Activated naive CD8-positive, alpha-beta T cell treated with anti-CD3 and anti-CD28 coated beads, Interleukin-2, amount 50 U/mL, for 24 hours (primary cell): ENCODE data around the gene IL6R.
"Not testable (repeated sequence)": the region's sequence is repeated elsewhere in the genome, so short reads cannot be mapped to it uniquely, and the experiment has no call there.

Experiments used
- ATAC-seq: fragments of 150-1000 bp; cut with Tn5 transposase; one replicate; pipeline ENCODE4 v1.10.0; 2021
- DNase-seq: peaks from one replicate; pipeline ENCODE4 v3.0.0; 2021
- H3K27ac Mint-ChIP-seq: one replicate; pipeline ENCODE4 v1.8.0; 2021; ENCODE audit warnings: mild to moderate bottlenecking, mixed read lengths
- H3K27me3 Mint-ChIP-seq: one replicate; pipeline ENCODE4 v1.8.0; 2021; ENCODE audit warnings: mixed read lengths
- H3K36me3 Mint-ChIP-seq: one replicate; pipeline ENCODE4 v1.8.0; 2021; ENCODE audit warnings: low read depth, mixed read lengths
- H3K4me1 Mint-ChIP-seq: one replicate; pipeline ENCODE4 v1.8.0; 2021; ENCODE audit warnings: mixed read lengths
- H3K4me3 Mint-ChIP-seq: one replicate; pipeline ENCODE4 v1.8.0; 2021; ENCODE audit warnings: mild to moderate bottlenecking, moderate library complexity, mixed read lengths
- H3K9me3 Mint-ChIP-seq: one replicate; pipeline ENCODE4 v1.8.0; 2021; ENCODE audit warnings: mixed read lengths

IL6R gene

GRCh38 chr1:154416471-154417337 is 11.6 kb downstream of the IL6R start:
- Mint-ChIP-seq H3K4me3 (no peak overlapping the region), H3K4me1 (peaks cover 53% of the 10 kb centered on the region), H3K9me3 (no peaks in the 10 kb centered on the region), H3K27me3 (no peaks in the 10 kb centered on the region), H3K27ac (no peak overlapping the region), H3K36me3 (no peaks in the 10 kb centered on the region)
- DNase-seq, result no peak
- ATAC-seq, result no peak

- Mint-ChIP-seq H3K36me3 (no peaks in the 10 kb centered on the region), H3K27ac (no peak overlapping the region), H3K4me1 (peaks cover 56% of the 10 kb centered on the region), H3K27me3 (no peaks in the 10 kb centered on the region), H3K9me3 (no peaks in the 10 kb centered on the region), H3K4me3 (no peak overlapping the region)
- DNase-seq (no peak), ATAC-seq (no peak)
Measured at GRCh38 chr1:154417338-154417608, 12.1 kb downstream of the IL6R start.

- Mint-ChIP-seq H3K4me3 (no peak overlapping the region), H3K4me1 (peaks cover 64% of the 10 kb centered on the region), H3K27me3 (no peaks in the 10 kb centered on the region), H3K27ac (peak overlapping the region; percentile 59), H3K9me3 (no peaks in the 10 kb centered on the region), H3K36me3 (no peaks in the 10 kb centered on the region)
- ATAC-seq (peak; percentile 16), DNase-seq (no peak)
Measured at GRCh38 chr1:154418062-154418921, 13.1 kb downstream of the IL6R start.

GRCh38 chr1:154418923-154419619 is 13.9 kb downstream of the IL6R start:
- peak overlapping the region; percentile 14 for H3K4me3 Mint-ChIP-seq
- H3K27ac Mint-ChIP-seq, result peak overlapping the region; percentile 76
- DNase-seq (no peak), ATAC-seq (no peak)
- H3K9me3 Mint-ChIP-seq, result no peaks in the 10 kb centered on the region
- no peaks in the 10 kb centered on the region for H3K27me3 Mint-ChIP-seq
- H3K4me1 Mint-ChIP-seq, result peaks cover 66% of the 10 kb centered on the region
- H3K36me3 Mint-ChIP-seq, result no peaks in the 10 kb centered on the region

- DNase-seq (peak; percentile 57), ATAC-seq (peak; percentile 83)
- H3K4me3 Mint-ChIP-seq, result peak overlapping the region; percentile 14
- H3K27me3 Mint-ChIP-seq, result no peaks in the 10 kb centered on the region
- H3K4me1 Mint-ChIP-seq, result peaks cover 66% of the 10 kb centered on the region
- H3K36me3 Mint-ChIP-seq, result no peaks in the 10 kb centered on the region
- no peaks in the 10 kb centered on the region for H3K9me3 Mint-ChIP-seq
- peak overlapping the region; percentile 76 for H3K27ac Mint-ChIP-seq
Measured at GRCh38 chr1:154419620-154420571, 14.8 kb downstream of the IL6R start.

GRCh38 chr1:154420961-154421924 is 16.1 kb downstream of the IL6R start:
- DNase-seq (no peak), ATAC-seq (no peak)
- Mint-ChIP-seq H3K9me3 (no peaks in the 10 kb centered on the region), H3K4me1 (peaks cover 66% of the 10 kb centered on the region), H3K27me3 (no peaks in the 10 kb centered on the region), H3K36me3 (no peaks in the 10 kb centered on the region), H3K4me3 (no peak overlapping the region), H3K27ac (no peak overlapping the region)

- not testable (repeated sequence) for H3K27ac Mint-ChIP-seq, H3K27me3 Mint-ChIP-seq, ATAC-seq, H3K9me3 Mint-ChIP-seq, H3K36me3 Mint-ChIP-seq, H3K4me3 Mint-ChIP-seq, DNase-seq
- peaks cover 59% of the 10 kb centered on the region for H3K4me1 Mint-ChIP-seq
Measured at GRCh38 chr1:154422049-154422448, 16.9 kb downstream of the IL6R start.

- DNase-seq (no peak), ATAC-seq (no peak)
- H3K9me3 Mint-ChIP-seq, result no peaks in the 10 kb centered on the region
- no peaks in the 10 kb centered on the region for H3K36me3 Mint-ChIP-seq
- no peak overlapping the region for H3K4me3 Mint-ChIP-seq
- no peak overlapping the region for H3K27ac Mint-ChIP-seq
- H3K27me3 Mint-ChIP-seq, result no peaks in the 10 kb centered on the region
- peaks cover 57% of the 10 kb centered on the region for H3K4me1 Mint-ChIP-seq
Measured at GRCh38 chr1:154422521-154422920, 17.4 kb downstream of the IL6R start.

GRCh38 chr1:154423304-154423987 is 18.3 kb downstream of the IL6R start:
- peak; percentile 55 for ATAC-seq

GRCh38 chr1:154423988-154424326 is 18.8 kb downstream of the IL6R start:
- H3K27me3 Mint-ChIP-seq, result no peaks in the 10 kb centered on the region
- peaks cover 46% of the 10 kb centered on the region for H3K4me1 Mint-ChIP-seq
- ATAC-seq, result no peak
- no peak for DNase-seq
- H3K27ac Mint-ChIP-seq, result no peak overlapping the region
- H3K4me3 Mint-ChIP-seq, result no peak overlapping the region
- H3K9me3 Mint-ChIP-seq, result no peaks in the 10 kb centered on the region
- H3K36me3 Mint-ChIP-seq, result no peaks in the 10 kb centered on the region

More at GRCh38 chr1:154423304-154423987, 18.3 kb downstream of the IL6R start:
- H3K27ac Mint-ChIP-seq, result no peak overlapping the region
- no peaks in the 10 kb centered on the region for H3K36me3 Mint-ChIP-seq
- no peak overlapping the region for H3K4me3 Mint-ChIP-seq
- no peaks in the 10 kb centered on the region for H3K9me3 Mint-ChIP-seq
- H3K27me3 Mint-ChIP-seq, result no peaks in the 10 kb centered on the region
- no peak for DNase-seq
- peaks cover 51% of the 10 kb centered on the region for H3K4me1 Mint-ChIP-seq

GRCh38 chr1:154425172-154425571 is 20.0 kb downstream of the IL6R start:
- Mint-ChIP-seq H3K27ac (no peak overlapping the region), H3K4me1 (peaks cover 33% of the 10 kb centered on the region), H3K27me3 (no peaks in the 10 kb centered on the region), H3K9me3 (no peaks in the 10 kb centered on the region), H3K36me3 (no peaks in the 10 kb centered on the region), H3K4me3 (no peak overlapping the region)
- ATAC-seq (no peak), DNase-seq (no peak)

- peaks cover 36% of the 10 kb centered on the region for H3K4me1 Mint-ChIP-seq
- no peaks in the 10 kb centered on the region for H3K36me3 Mint-ChIP-seq
- H3K4me3 Mint-ChIP-seq, result no peak overlapping the region
Measured at GRCh38 chr1:154427173-154428139, 22.3 kb downstream of the IL6R start.

More at GRCh38 chr1:154427173-154428139, 22.3 kb downstream of the IL6R start:
- ATAC-seq, result no peak
- no peaks in the 10 kb centered on the region for H3K27me3 Mint-ChIP-seq
- no peak overlapping the region for H3K27ac Mint-ChIP-seq
- no peaks in the 10 kb centered on the region for H3K9me3 Mint-ChIP-seq
- DNase-seq, result no peak
